Panc1 (cell line): ENCODE results near the gene TOR1AIP1. TPM values are rescaled to one million over a fixed set of nuclear protein-coding genes. Genes with fewer than 3 reads are reported as not detected.

Experiments
- ATAC-seq: fragments of 200-7000 bp; cut with Tn5 transposase; 2 replicates; pipeline ENCODE4 v1.9.1; 2020; ENCODE audit warnings: mild to moderate bottlenecking, moderate library complexity
- BruUV-seq: library from RNA; stranded (reverse); fragments of 400-500 nt; replicated peaks from 2 replicates; lab custom pipeline; 2021; lab: Mats Ljungman, UMichigan
- CTCF ChIA-PET: fragments of 300-600 bp; sonication (Branson Sonifier 250); formaldehyde crosslinking; loops from one replicate; lab custom pipeline; 2022; ENCODE audit warnings: antibody characterized with exemption; lab: Charles Lee
- POLR2A ChIA-PET: fragments of 300-600 bp; sonication (Branson Sonifier 250); formaldehyde crosslinking; loops from one replicate; lab custom pipeline; 2022; ENCODE audit warnings: antibody characterized with exemption; lab: Charles Lee
- DNase-seq: peaks from one replicate; pipeline ENCODE4 v3.0.0-alpha.2; 2010; ENCODE audit warnings: low read depth, low spot score
- H3K27ac ChIP-seq: 2 replicates; pipeline ENCODE4 v1.5.1; 2011; ENCODE audit warnings: mild to moderate bottlenecking, low read length, inconsistent platforms
- H3K27me3 ChIP-seq: fragments of 200-500 bp; sonication (Bioruptor generic); 2 replicates; pipeline ENCODE4 v1.6.0; 2014; ENCODE audit warnings: low read length, inconsistent platforms; ENCODE audit not compliant: control insufficient read depth, insufficient read depth
- H3K36me3 ChIP-seq: fragments of 200-500 bp; sonication (Bioruptor generic); 2 replicates; pipeline ENCODE4 v1.5.1; 2014; ENCODE audit warnings: inconsistent platforms, mild to moderate bottlenecking, low read length, moderate library complexity; ENCODE audit not compliant: control insufficient read depth, insufficient read depth
- H3K4me1 ChIP-seq: 2 replicates; pipeline ENCODE4 v1.5.1; 2011; ENCODE audit warnings: inconsistent platforms, mild to moderate bottlenecking, low read length, moderate library complexity; ENCODE audit not compliant: control insufficient read depth, insufficient read depth
- H3K4me3 ChIP-seq, 2 experiments: 2 replicates each; pipeline ENCODE4 v1.5.1; 2011 to 2012; ENCODE audit warnings: low read depth in 2 of 2, low read length in 2 of 2, mild to moderate bottlenecking in 2 of 2, inconsistent platforms in 1 of 2, moderate library complexity in 1 of 2
- H3K9me3 ChIP-seq: fragments of 200-500 bp; sonication (Bioruptor generic); 2 replicates; pipeline ENCODE4 v1.5.1; 2014; ENCODE audit warnings: low read depth, mild to moderate bottlenecking, inconsistent platforms, low read length, moderate library complexity; ENCODE audit not compliant: control insufficient read depth, insufficient read depth
- POLR2AphosphoS5 ChIP-seq: IDR thresholded peaks from 2 replicates; pipeline ENCODE4 v1.6.1; 2012; ENCODE audit warnings: mild to moderate bottlenecking, low read depth, low read length, moderate library complexity
- SIN3A ChIP-seq: IDR thresholded peaks from 2 replicates; pipeline ENCODE4 v1.6.1; 2012; ENCODE audit warnings: low read depth, mild to moderate bottlenecking, low read length, moderate library complexity, borderline replicate concordance; ENCODE audit not compliant: insufficient read depth
- TCF7L2 ChIP-seq: IDR thresholded peaks from 2 replicates; pipeline ENCODE4 v1.6.1; 2011; ENCODE audit warnings: mild to moderate bottlenecking, low read depth, low read length, inconsistent platforms
- in situ Hi-C: cut with HindIII; loops from 2 replicates; pipeline ENCODE4 v1.10.0; 2016; ENCODE audit warnings: low sequenced_read_pairs, low pct_unique_long_range_greater_than_20kb
- intact Hi-C: fragments of 100-400 bp; cut with micrococcal nuclease; formaldehyde crosslinking; loops from one replicate; pipeline ENCODE4 v1.10.0; 2022; ENCODE audit not compliant: unreplicated experiment
- total RNA-seq: library from RNA; stranded (reverse); gene quantifications from one replicate; pipeline ENCODE4 v1.2.1, GENCODE V29; 2021; ENCODE audit not compliant: unreplicated experiment
- TF ChIP-seq, protein P1 (sequence below): fragments of 450-650 bp; IDR thresholded peaks from 2 replicates; pipeline ENCODE4 v1.5.1; 2017; ENCODE audit warnings: mild to moderate bottlenecking
- TF ChIP-seq, protein P2 (sequence below), 2 experiments: IDR thresholded peaks; 2 replicates each; pipeline ENCODE4 v1.6.1; 2011 to 2012; ENCODE audit warnings: low read depth in 2 of 2, control low read depth in 1 of 2, low read length in 1 of 2, mild to moderate bottlenecking in 1 of 2, moderate library complexity in 1 of 2; ENCODE audit not compliant: insufficient read depth in 1 of 2

The TOR1AIP1 gene
- total RNA-seq, 1 experiment from 2014 or later, result 62.0 TPM

DNA sequence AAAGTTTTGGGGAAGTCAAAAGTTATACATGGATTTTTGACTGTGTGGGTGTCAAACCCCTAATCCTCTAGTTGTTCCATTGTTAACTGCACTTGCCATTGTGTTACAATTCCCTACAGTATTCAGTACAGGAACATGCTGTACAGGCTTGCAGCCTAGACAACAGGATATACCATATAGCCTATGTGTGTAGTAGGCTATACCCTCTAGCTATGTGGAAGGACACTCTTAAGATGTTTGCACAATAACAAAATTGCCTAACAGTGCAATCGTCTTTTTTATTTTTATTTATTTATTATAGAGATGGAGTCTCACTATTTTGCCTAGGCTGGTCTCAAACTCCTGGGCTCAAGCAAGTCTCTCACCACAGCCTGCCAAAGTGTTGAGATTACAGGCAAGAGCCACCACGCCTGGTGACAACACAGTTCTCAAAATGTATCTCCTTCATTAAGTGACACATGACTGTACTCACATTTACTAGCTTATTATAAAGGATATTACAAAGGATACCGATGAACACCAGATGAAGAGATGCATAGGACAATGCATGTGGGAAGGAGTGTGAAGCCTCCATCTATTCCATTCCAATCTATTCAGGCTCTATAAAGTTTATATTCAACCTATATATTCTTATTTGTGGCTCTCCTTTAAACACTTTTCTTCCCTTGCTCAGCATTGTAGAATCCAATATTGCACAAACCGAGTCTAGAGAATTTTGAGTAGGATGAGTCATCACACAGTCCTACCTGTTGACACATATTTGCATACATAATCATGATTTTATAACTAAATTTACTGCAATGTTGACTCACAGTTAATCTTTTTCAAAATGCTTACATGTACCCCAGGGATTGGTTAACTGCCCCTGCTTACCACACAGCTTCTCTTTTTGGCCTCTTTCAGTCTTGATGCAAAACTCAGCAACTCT is 44.1 kb downstream of the TOR1AIP1 start:
- intact Hi-C loops, result no loop called here
- no peak overlapping the region for H3K4me3 ChIP-seq
- no peaks in the 10 kb centered on the region for H3K27me3 ChIP-seq
- ATAC-seq (no peak), DNase-seq (no peak)
- CTCF ChIA-PET, result no interaction called here
- TF ChIP-seq SIN3A, result no peak
- TF ChIP-seq, protein P1, sequence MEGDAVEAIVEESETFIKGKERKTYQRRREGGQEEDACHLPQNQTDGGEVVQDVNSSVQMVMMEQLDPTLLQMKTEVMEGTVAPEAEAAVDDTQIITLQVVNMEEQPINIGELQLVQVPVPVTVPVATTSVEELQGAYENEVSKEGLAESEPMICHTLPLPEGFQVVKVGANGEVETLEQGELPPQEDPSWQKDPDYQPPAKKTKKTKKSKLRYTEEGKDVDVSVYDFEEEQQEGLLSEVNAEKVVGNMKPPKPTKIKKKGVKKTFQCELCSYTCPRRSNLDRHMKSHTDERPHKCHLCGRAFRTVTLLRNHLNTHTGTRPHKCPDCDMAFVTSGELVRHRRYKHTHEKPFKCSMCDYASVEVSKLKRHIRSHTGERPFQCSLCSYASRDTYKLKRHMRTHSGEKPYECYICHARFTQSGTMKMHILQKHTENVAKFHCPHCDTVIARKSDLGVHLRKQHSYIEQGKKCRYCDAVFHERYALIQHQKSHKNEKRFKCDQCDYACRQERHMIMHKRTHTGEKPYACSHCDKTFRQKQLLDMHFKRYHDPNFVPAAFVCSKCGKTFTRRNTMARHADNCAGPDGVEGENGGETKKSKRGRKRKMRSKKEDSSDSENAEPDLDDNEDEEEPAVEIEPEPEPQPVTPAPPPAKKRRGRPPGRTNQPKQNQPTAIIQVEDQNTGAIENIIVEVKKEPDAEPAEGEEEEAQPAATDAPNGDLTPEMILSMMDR, result no peak
- TF ChIP-seq, protein P2, sequence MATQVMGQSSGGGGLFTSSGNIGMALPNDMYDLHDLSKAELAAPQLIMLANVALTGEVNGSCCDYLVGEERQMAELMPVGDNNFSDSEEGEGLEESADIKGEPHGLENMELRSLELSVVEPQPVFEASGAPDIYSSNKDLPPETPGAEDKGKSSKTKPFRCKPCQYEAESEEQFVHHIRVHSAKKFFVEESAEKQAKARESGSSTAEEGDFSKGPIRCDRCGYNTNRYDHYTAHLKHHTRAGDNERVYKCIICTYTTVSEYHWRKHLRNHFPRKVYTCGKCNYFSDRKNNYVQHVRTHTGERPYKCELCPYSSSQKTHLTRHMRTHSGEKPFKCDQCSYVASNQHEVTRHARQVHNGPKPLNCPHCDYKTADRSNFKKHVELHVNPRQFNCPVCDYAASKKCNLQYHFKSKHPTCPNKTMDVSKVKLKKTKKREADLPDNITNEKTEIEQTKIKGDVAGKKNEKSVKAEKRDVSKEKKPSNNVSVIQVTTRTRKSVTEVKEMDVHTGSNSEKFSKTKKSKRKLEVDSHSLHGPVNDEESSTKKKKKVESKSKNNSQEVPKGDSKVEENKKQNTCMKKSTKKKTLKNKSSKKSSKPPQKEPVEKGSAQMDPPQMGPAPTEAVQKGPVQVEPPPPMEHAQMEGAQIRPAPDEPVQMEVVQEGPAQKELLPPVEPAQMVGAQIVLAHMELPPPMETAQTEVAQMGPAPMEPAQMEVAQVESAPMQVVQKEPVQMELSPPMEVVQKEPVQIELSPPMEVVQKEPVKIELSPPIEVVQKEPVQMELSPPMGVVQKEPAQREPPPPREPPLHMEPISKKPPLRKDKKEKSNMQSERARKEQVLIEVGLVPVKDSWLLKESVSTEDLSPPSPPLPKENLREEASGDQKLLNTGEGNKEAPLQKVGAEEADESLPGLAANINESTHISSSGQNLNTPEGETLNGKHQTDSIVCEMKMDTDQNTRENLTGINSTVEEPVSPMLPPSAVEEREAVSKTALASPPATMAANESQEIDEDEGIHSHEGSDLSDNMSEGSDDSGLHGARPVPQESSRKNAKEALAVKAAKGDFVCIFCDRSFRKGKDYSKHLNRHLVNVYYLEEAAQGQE (IDR thresholded peaks at IDR 0.05; ENCODE audit: insufficient read depth in 1 of 2, low read depth in 2 of 2, low read length in 1 of 2), result no peak
- no peak for TF ChIP-seq TCF7L2
- TF ChIP-seq POLR2AphosphoS5, result no peak
- H3K27ac ChIP-seq, result peak overlapping the region; percentile 11; the same call in 1 of the 2 replicates
- peaks cover 11% of the 10 kb centered on the region; the same call in 1 of the 2 replicates for H3K4me1 ChIP-seq
- POLR2A ChIA-PET, result no interaction called here
- H3K36me3 ChIP-seq, result no peaks in the 10 kb centered on the region
- no TSS peak for BruUV-seq
- in situ Hi-C loops, result no loop called here
- H3K9me3 ChIP-seq, result no peaks in the 10 kb centered on the region

DNA sequence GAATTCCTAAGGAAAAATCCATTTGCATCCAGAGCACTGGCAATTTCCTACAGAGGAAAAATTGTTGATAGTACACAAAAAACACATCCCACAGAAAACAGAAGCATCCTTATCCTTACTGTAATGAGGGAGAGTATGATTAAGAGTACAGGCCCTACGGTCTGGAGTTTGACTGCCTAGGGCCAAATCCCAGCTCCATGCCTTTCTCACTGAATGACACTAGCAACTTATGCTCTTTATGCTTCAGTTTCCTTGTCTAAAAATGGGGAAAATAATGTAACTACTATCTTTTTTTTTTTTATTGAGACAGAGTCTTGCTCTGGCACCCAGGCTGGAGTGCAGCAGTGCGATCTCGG is 44.7 kb downstream of the TOR1AIP1 start:
- TF ChIP-seq, protein P2 (IDR thresholded peaks at IDR 0.05; ENCODE audit: insufficient read depth in 1 of 2, low read depth in 2 of 2, low read length in 1 of 2), result no peak
- TF ChIP-seq, protein P1, result no peak
- TF ChIP-seq TCF7L2, result no peak
- no peak for TF ChIP-seq SIN3A
- no peaks in the 10 kb centered on the region for H3K9me3 ChIP-seq
- in situ Hi-C loops (no loop called here), intact Hi-C loops (no loop called here)
- ATAC-seq (no peak), DNase-seq (no peak)
- H3K4me3 ChIP-seq, result no peak overlapping the region
- H3K4me1 ChIP-seq, result peaks cover 16% of the 10 kb centered on the region; the same call in 1 of the 2 replicates
- POLR2A ChIA-PET, result no interaction called here
- H3K27ac ChIP-seq, result peak overlapping the region; percentile 11; the same call in 1 of the 2 replicates
- H3K27me3 ChIP-seq, result no peaks in the 10 kb centered on the region
- no peaks in the 10 kb centered on the region for H3K36me3 ChIP-seq
- CTCF ChIA-PET, result no interaction called here
- BruUV-seq, result no TSS peak
